OCI-LY7 (cell line): ENCODE results near the gene RXFP3. TPM values are rescaled to one million over a fixed set of nuclear protein-coding genes. Genes with fewer than 3 reads are reported as not detected.

Source experiments
- BruUV-seq: library from RNA; stranded (reverse); fragments of 400-500 nt; replicated peaks from 2 replicates; lab custom pipeline; 2021; lab: Mats Ljungman, UMichigan
- CTCF ChIA-PET: fragments of 300-600 bp; sonication (Branson Sonifier 250); formaldehyde crosslinking; loops from one replicate; lab custom pipeline; 2022; ENCODE audit warnings: antibody characterized with exemption; ENCODE audit not compliant: unreplicated experiment; lab: Charles Lee
- POLR2A ChIA-PET: fragments of 300-600 bp; sonication (Branson Sonifier 250); formaldehyde crosslinking; loops from one replicate; lab custom pipeline; 2022; ENCODE audit warnings: antibody characterized with exemption; lab: Charles Lee
- DNase-seq: peaks from one replicate; pipeline ENCODE4 v3.0.0-alpha.2; 2015; ENCODE audit warnings: low spot score
- H2AFZ ChIP-seq: fragments of 200-600 bp; sonication (generic), shearing (Covaris generic); 2 replicates; pipeline ENCODE4 v1.6.1; 2014; ENCODE audit warnings: mild to moderate bottlenecking, antibody characterized with exemption, low read length, moderate library complexity
- H3K27ac ChIP-seq: fragments of 200-600 bp; sonication (generic); 2 replicates; pipeline ENCODE4 v1.5.1; 2014; ENCODE audit warnings: mixed run types, low read depth, mild to moderate bottlenecking, moderate library complexity, low read length, inconsistent platforms; ENCODE audit not compliant: poor library complexity, severe bottlenecking
- H3K36me3 ChIP-seq: fragments of 200-600 bp; sonication (generic); 2 replicates; pipeline ENCODE4 v1.6.1; 2014; ENCODE audit warnings: mild to moderate bottlenecking, antibody characterized with exemption, low read length, moderate library complexity, mixed read lengths; ENCODE audit not compliant: insufficient read depth
- H3K4me1 ChIP-seq: fragments of 200-600 bp; sonication (generic); 2 replicates; pipeline ENCODE4 v1.5.1; 2014; ENCODE audit warnings: mild to moderate bottlenecking, low read length; ENCODE audit not compliant: insufficient read depth, poor library complexity, severe bottlenecking
- H3K4me2 ChIP-seq: fragments of 200-600 bp; sonication (generic); 2 replicates; pipeline ENCODE4 v1.6.1; 2014; ENCODE audit warnings: mild to moderate bottlenecking, low read length
- H3K4me3 ChIP-seq: fragments of 200-600 bp; sonication (generic); 2 replicates; pipeline ENCODE4 v1.5.1; 2014; ENCODE audit warnings: mild to moderate bottlenecking, low read depth, low read length; ENCODE audit not compliant: poor library complexity, severe bottlenecking
- H3K79me2 ChIP-seq: fragments of 200-600 bp; sonication (generic); 2 replicates; pipeline ENCODE4 v1.6.1; 2016; ENCODE audit warnings: low read depth, mild to moderate bottlenecking, low read length, moderate library complexity, mixed read lengths; ENCODE audit not compliant: insufficient read depth
- H3K9me2 ChIP-seq: fragments of 200-600 bp; sonication (generic); 2 replicates; pipeline ENCODE4 v1.6.1; 2016; ENCODE audit warnings: mild to moderate bottlenecking, low read length, mixed read lengths; ENCODE audit not compliant: insufficient read depth
- H3K9me3 ChIP-seq: fragments of 200-600 bp; sonication (generic); 2 replicates; pipeline ENCODE4 v1.6.1; 2014; ENCODE audit warnings: mild to moderate bottlenecking, mixed run types, low read length, mixed read lengths
- H4K20me1 ChIP-seq: fragments of 200-600 bp; sonication (generic); 2 replicates; pipeline ENCODE4 v1.6.1; 2014; ENCODE audit warnings: mild to moderate bottlenecking, antibody characterized with exemption, low read length, moderate library complexity, mixed read lengths; ENCODE audit not compliant: insufficient read depth
- CTCF ChIP-seq: fragments of 200-600 bp; sonication (generic); conservative IDR thresholded peaks from 2 replicates; pipeline ENCODE4 v1.5.1; 2014; ENCODE audit warnings: mild to moderate bottlenecking, antibody characterized with exemption, low read length, moderate library complexity, mixed read lengths
- EZH2phosphoT487 ChIP-seq: fragments of 200-600 bp; sonication (generic); IDR thresholded peaks from 2 replicates; pipeline ENCODE4 v1.6.1; 2018; ENCODE audit warnings: low read depth, borderline replicate concordance, mild to moderate bottlenecking, mixed run types, antibody characterized with exemption, low read length, moderate library complexity, mixed read lengths
- intact Hi-C: fragments of 100-400 bp; cut with micrococcal nuclease; formaldehyde crosslinking; loops from one replicate; pipeline ENCODE4 v1.10.0; 2022; ENCODE audit not compliant: unreplicated experiment
- total RNA-seq, 2 experiments: library from RNA; depleted of rRNA in 1 of 2; stranded (reverse); fragments of >200 nt in 1 of 2; shearing (Covaris generic) in 1 of 2; gene quantifications; 2 replicates each; pipeline ENCODE4 v1.2.3, GENCODE V29; 2014 to 2022

The RXFP3 gene
- total RNA-seq, 2 experiments from 2014 or later: not detected

GRCh38 chr5:33957577-33958150 is 21.5 kb downstream of the RXFP3 start:
- TF ChIP-seq EZH2phosphoT487 (no peak), CTCF (no peak)
- H2AFZ ChIP-seq: no peak overlapping the region
- H3K36me3 ChIP-seq: no peaks in the 10 kb centered on the region
- no TSS peak for BruUV-seq
- DNase-seq: no peak
- no peak overlapping the region for H3K27ac ChIP-seq
- H3K9me2 ChIP-seq: 0 out of 2 replicates have a peak, but pooled peaks cover 3% of the 10 kb centered on the region
- CTCF ChIA-PET: no interaction called here
- no peaks in the 10 kb centered on the region for H3K79me2 ChIP-seq
- H3K4me1 ChIP-seq: no peaks in the 10 kb centered on the region
- no peaks in the 10 kb centered on the region for H4K20me1 ChIP-seq
- H3K4me2 ChIP-seq: no peak overlapping the region
- H3K4me3 ChIP-seq: no peak overlapping the region
- intact Hi-C loops: no loop called here
- POLR2A ChIA-PET: no interaction called here
- no peaks in the 10 kb centered on the region for H3K9me3 ChIP-seq

- 0 out of 2 replicates have a peak, but pooled peaks cover 3% of the 10 kb centered on the region for H3K9me2 ChIP-seq
- no TSS peak for BruUV-seq
- no peaks in the 10 kb centered on the region for H4K20me1 ChIP-seq
- no peak overlapping the region for H2AFZ ChIP-seq
- H3K9me3 ChIP-seq: no peaks in the 10 kb centered on the region
- H3K4me3 ChIP-seq: no peak overlapping the region
- intact Hi-C loops: no loop called here
- no peaks in the 10 kb centered on the region for H3K36me3 ChIP-seq
- DNase-seq: no peak
- H3K79me2 ChIP-seq: no peaks in the 10 kb centered on the region
- CTCF ChIA-PET: no interaction called here
- H3K27ac ChIP-seq: no peak overlapping the region
- H3K4me2 ChIP-seq: no peak overlapping the region
- POLR2A ChIA-PET: no interaction called here
- TF ChIP-seq CTCF (no peak), EZH2phosphoT487 (no peak)
- H3K4me1 ChIP-seq: no peaks in the 10 kb centered on the region
Measured at GRCh38 chr5:33958176-33958575, 22.0 kb downstream of the RXFP3 start.

GRCh38 chr5:33964132-33964700 is 28.0 kb downstream of the RXFP3 start:
- H3K9me3 ChIP-seq: no peaks in the 10 kb centered on the region
- H3K36me3 ChIP-seq: no peaks in the 10 kb centered on the region
- intact Hi-C loops: no loop called here
- no peak overlapping the region for H3K4me2 ChIP-seq
- no TSS peak for BruUV-seq
- H4K20me1 ChIP-seq: no peaks in the 10 kb centered on the region
- CTCF ChIA-PET: no interaction called here
- H3K27ac ChIP-seq: no peak overlapping the region
- TF ChIP-seq EZH2phosphoT487: no peak
- no peak for DNase-seq
- POLR2A ChIA-PET: interaction anchor here (0.6 to 1.0 kb wide), 3 partner anchors 19 to 811 kb away, joined by 3 read pairs; no protein-coding TSS in a partner anchor
- H3K79me2 ChIP-seq: no peaks in the 10 kb centered on the region
- no peaks in the 10 kb centered on the region for H3K4me1 ChIP-seq
- H2AFZ ChIP-seq: no peak overlapping the region
- H3K9me2 ChIP-seq: 0 out of 2 replicates have a peak, but pooled peaks cover under 1% of the 10 kb centered on the region
- H3K4me3 ChIP-seq: no peak overlapping the region
